Aorta (tissue), 5 donors: ENCODE data around the gene A1BG. TPM values are rescaled to one million over a fixed set of nuclear protein-coding genes. Genes with fewer than 3 reads are reported as not detected.
A peak's percentile ranks its signal among the peaks of the same experiment; 100 is the strongest.

ENCODE experiments used
- ATAC-seq: fragments of 200-7000 bp; cut with Tn5 transposase; one replicate; pipeline ENCODE4 v1.9.1; 2022; ENCODE audit warnings: moderate library complexity; ENCODE audit not compliant: low FRiP score
- DNase-seq, 2 donors: peaks; one replicate each; pipeline ENCODE4 v3.0.0-alpha.2; 2020
- H3K27ac ChIP-seq, 2 donors: one replicate each; pipeline ENCODE4 v1.5.1; 2013; ENCODE audit warnings: low read length in 2 of 2, mild to moderate bottlenecking in 2 of 2, moderate library complexity in 2 of 2, control low read depth in 1 of 2, inconsistent platforms in 1 of 2, low read depth in 1 of 2
- H3K27me3 ChIP-seq, 2 donors: one replicate each; pipeline ENCODE4 v1.6.1; 2013; ENCODE audit warnings: control low read depth in 1 of 2, low read length in 1 of 2, mild to moderate bottlenecking in 1 of 2, moderate library complexity in 1 of 2; ENCODE audit not compliant: insufficient read depth in 2 of 2, control insufficient read depth in 1 of 2
- H3K36me3 ChIP-seq, 2 donors: one replicate each; pipeline ENCODE4 v1.6.1; 2013; ENCODE audit warnings: control low read depth in 1 of 2, low read length in 1 of 2, mild to moderate bottlenecking in 1 of 2; ENCODE audit not compliant: insufficient read depth in 2 of 2, control insufficient read depth in 1 of 2
- H3K4me1 ChIP-seq, 2 donors: one replicate each; pipeline ENCODE4 v1.6.1; 2013; ENCODE audit warnings: low read length in 2 of 2, control low read depth in 1 of 2, mild to moderate bottlenecking in 1 of 2, moderate library complexity in 1 of 2; ENCODE audit not compliant: insufficient read depth in 2 of 2, control insufficient read depth in 1 of 2
- H3K4me3 ChIP-seq, 2 donors: one replicate each; pipeline ENCODE4 v1.5.1; 2013; ENCODE audit warnings: low read length in 2 of 2, control low read depth in 1 of 2, mild to moderate bottlenecking in 1 of 2
- H3K9me3 ChIP-seq: one replicate; pipeline ENCODE4 v1.6.1; 2013; ENCODE audit warnings: mild to moderate bottlenecking, low read length; ENCODE audit not compliant: control insufficient read depth
- WGBS, 2 donors: extraction: QIAGEN DNeasy Blood & Tissue Kit; methylation state at CpG; one replicate each; pipeline ENCODE4 v1.1.7; 2013; 5-methylcytosine and 5-hydroxymethylcytosine counted together
- intact Hi-C, 2 donors: fragments of 100-400 bp; cut with DNase I; formaldehyde crosslinking; loops; one replicate each; pipeline versions ENCODE4 v1.14.2 to v1.15.0; 2022
- polyA plus RNA-seq, 2 donors: library from polyadenylated mRNA; stranded (reverse); fragments of 200-250 nt; gene quantifications; one replicate each; pipeline ENCODE4 v1.2.3, GENCODE V29; 2013
- total RNA-seq, 2 donors: library from RNA; stranded (reverse); fragmentation: NEBNext Ultra II Directional; extraction: Animal tissue kit (Norgen Biotek cat#: 25700); gene quantifications; one replicate each; pipeline ENCODE4 v1.2.1, GENCODE V29; 2021
- donor health status: healthy with polysubstance abuse.
- donor health status: Bipolar disorder and iron deficiency.
- donor health status: DM: no; HTN: no; CAD: no.
- donor health status: DM: no; HTN: no; CAD: no.
- donor health status: DM: yes; HTN: yes; CAD: no.

A1BG gene
- total and polyA plus RNA-seq, 4 donors, result 9.7 to 81.6 (median 16.4) TPM

DNA sequence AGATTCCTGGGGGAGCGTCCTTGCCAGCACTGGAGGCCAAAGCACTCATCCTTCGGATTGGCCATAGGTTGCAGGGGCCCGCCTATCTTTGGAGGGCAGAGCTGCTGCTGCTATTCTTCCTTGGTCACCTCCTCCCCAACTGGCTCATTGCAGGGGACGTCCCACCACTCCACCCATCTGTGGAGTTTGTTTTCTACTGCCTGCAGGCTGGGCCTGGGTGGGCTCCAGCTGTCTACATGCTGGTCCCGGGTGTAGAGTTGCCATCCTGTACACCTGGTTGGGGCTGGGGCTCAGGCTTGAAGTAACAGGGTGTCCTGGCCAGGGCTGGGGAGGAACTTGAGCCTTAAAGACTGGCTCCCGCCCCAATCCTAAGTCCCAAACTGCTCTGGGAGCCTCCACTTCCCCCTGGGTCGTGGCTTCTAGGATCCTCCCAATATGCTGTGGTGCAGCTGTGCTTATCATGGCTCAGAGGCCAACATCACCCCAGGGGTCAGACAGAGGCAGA, 44.3 kb upstream of the A1BG start:
- Histone ChIP-seq H3K27me3 (no peaks in the 10 kb centered on the region), H3K4me1 (no peaks in the 10 kb centered on the region), H3K36me3 (peaks cover 3 to 16% of the 10 kb centered on the region in 2 donors), H3K9me3 (no peaks in the 10 kb centered on the region), H3K4me3 (no peak overlapping the region), H3K27ac (no peak overlapping the region)
- WGBS, 2 donors, result 68% methylated on average over 7 of the region's 7 CpGs
- DNase-seq, result peak; percentile 40 to 69
- intact Hi-C loops, result no loop called here
- ATAC-seq, result no peak

DNA sequence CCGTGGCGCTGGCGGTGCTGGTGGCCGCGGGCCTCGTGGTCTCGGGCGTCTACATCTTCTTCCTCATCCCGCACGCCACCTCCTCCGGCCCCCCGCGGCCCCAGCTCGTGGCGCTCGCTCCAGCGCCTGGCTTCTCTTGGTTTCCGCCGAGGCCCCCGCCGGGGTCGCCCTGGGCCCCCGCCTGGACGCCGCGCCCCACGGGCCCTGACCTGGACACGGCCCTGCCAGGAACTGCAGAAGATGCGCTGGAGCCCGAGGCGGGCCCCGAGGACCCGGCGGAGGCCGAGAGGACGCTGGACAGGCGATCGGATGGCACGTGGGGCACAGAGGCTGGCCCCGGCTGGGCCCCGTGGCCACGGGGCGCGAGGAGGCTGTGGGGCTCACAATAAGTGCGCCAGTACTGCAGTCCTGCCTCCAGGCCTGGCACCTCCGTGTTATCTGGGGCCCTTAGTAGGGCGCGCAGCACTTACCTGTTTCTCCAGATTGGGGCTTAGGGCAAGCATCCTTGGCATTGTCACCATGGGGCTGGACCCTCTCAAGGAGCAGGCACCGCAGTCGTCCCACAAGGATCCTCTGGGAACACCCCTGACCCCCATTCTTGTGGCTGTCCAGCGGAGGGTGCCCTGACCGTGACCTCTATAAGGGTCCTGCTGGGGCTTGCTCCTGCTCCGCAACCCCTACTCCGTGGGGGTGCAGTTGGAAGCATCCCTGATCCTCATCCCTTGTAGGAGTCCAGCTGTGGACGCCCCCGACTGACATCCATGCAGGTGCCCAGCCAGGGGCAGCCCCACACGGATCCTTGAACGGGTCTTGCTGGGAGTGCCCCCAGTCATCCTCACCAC, 43.6 kb upstream of the A1BG start:
- intact Hi-C loops, result no loop called here
- 29 to 32% methylated on average over 52 to 58 of the region's 58 CpGs for WGBS, 2 donors

GRCh38 chr19:58395979-58396627, 42.8 kb upstream of the A1BG start:
- peaks cover 3 to 16% of the 10 kb centered on the region in 2 donors for H3K36me3 ChIP-seq
- H3K27ac ChIP-seq, result no peak overlapping the region
- H3K9me3 ChIP-seq, result no peaks in the 10 kb centered on the region
- 2% methylated on average over 51 to 75 of the region's 75 CpGs for WGBS, 2 donors
- H3K4me1 ChIP-seq, result no peaks in the 10 kb centered on the region
- H3K27me3 ChIP-seq, result no peaks in the 10 kb centered on the region
- H3K4me3 ChIP-seq, result no peak overlapping the region
- intact Hi-C loops, result no loop called here
- ATAC-seq (no peak), DNase-seq (peak in 1 of 2 donors; percentile 44)

More for the DNA sequence above, 43.6 kb upstream of the A1BG start:
- Histone ChIP-seq H3K36me3 (peaks cover 3 to 16% of the 10 kb centered on the region in 2 donors), H3K4me1 (no peaks in the 10 kb centered on the region), H3K27ac (no peak overlapping the region), H3K4me3 (no peak overlapping the region), H3K27me3 (no peaks in the 10 kb centered on the region), H3K9me3 (no peaks in the 10 kb centered on the region)
- ATAC-seq (no peak), DNase-seq (peak in 1 of 2 donors; percentile 38)

GRCh38 chr19:58395220-58395978, 42.1 kb upstream of the A1BG start, which contains the start of gene RNF225:
TSS of gene RNF225 (plus strand) at chr19:58395656. CDS start at chr19:58396090, 434 bp downstream.
- H3K27me3 ChIP-seq, result no peaks in the 10 kb centered on the region
- H3K36me3 ChIP-seq, result peaks cover 3 to 16% of the 10 kb centered on the region in 2 donors
- no peak within 1 kb of the TSS for H3K27ac ChIP-seq
- H3K4me1 ChIP-seq, result no peaks in the 10 kb centered on the region
- no peak for ATAC-seq
- intact Hi-C loops, result no loop called here
- no peaks in the 10 kb centered on the region for H3K9me3 ChIP-seq
- no peak within 1 kb of the TSS for H3K4me3 ChIP-seq
- 37 to 38% methylated on average over 20 to 21 of the region's 21 CpGs for WGBS, 2 donors
- peak in 1 of 2 donors; percentile 29 for DNase-seq

GRCh38 chr19:58394821-58395219, 41.5 kb upstream of the A1BG start:
- Histone ChIP-seq H3K27me3 (no peaks in the 10 kb centered on the region), H3K36me3 (peaks cover 3 to 16% of the 10 kb centered on the region in 2 donors), H3K4me1 (no peaks in the 10 kb centered on the region), H3K27ac (no peak overlapping the region), H3K9me3 (no peaks in the 10 kb centered on the region), H3K4me3 (no peak overlapping the region)
- intact Hi-C loops, result no loop called here
- 68 to 72% methylated on average over 3 of the region's 3 CpGs for WGBS, 2 donors
- ATAC-seq, result no peak
- peak in 1 of 2 donors; percentile 30 for DNase-seq

DNA sequence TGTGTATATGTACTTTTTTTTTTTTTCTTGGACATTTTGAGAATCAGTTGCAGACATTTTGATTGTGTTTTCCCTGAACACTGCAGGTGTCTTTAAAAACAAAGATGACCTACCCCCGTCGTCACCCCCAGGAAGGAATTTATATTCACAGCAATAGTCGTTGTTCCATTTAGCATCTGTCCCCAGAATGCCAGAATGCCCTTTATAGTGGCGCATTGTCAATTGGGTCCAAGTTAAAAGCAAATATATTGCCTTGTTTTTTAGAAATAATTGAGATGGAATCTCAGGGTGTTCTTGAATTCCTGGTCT, 40.4 kb upstream of the A1BG start:
- no peak for ATAC-seq
- no peaks in the 10 kb centered on the region for H3K4me1 ChIP-seq
- no peak overlapping the region for H3K27ac ChIP-seq
- no peaks in the 10 kb centered on the region for H3K9me3 ChIP-seq
- no peak for DNase-seq
- H3K27me3 ChIP-seq, result no peaks in the 10 kb centered on the region
- WGBS, 2 donors, result 85 to 87% methylated on average over 4 of the region's 4 CpGs
- no peak overlapping the region for H3K4me3 ChIP-seq
- intact Hi-C loops, result no loop called here
- H3K36me3 ChIP-seq, result peaks cover 3 to 16% of the 10 kb centered on the region in 2 donors

GRCh38 chr19:58392945-58393724, 39.8 kb upstream of the A1BG start:
- no peak overlapping the region for H3K4me3 ChIP-seq
- no peak for ATAC-seq
- intact Hi-C loops, result no loop called here

DNA sequence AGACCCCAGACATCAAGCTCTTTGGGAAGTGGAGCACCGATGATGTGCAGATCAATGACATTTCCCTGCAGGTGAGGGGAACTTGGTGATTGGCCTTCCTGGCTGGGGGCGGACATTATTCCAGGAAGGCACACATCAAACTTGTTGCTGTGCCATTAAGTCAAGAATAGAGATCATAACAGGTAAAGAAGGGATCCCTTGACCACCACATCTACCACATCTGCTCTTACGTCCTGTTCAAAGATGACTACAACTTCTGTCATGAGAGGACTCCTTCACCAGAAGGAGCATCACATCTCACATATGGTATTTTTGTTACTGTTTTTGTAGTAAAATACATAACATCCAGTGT, 34.9 kb upstream of the A1BG start:
- intact Hi-C loops, result no loop called here
- Histone ChIP-seq H3K27ac (no peak overlapping the region), H3K9me3 (no peaks in the 10 kb centered on the region), H3K36me3 (peaks cover 0 to 5% of the 10 kb centered on the region in 2 donors), H3K4me1 (no peaks in the 10 kb centered on the region), H3K27me3 (no peaks in the 10 kb centered on the region), H3K4me3 (no peak overlapping the region)
- WGBS, 2 donors, result 89 to 93% methylated on average over 3 of the region's 3 CpGs
- DNase-seq, result no peak
- no peak for ATAC-seq

More at GRCh38 chr19:58392945-58393724, 39.8 kb upstream of the A1BG start:
- DNase-seq, result no peak
- Histone ChIP-seq H3K27me3 (no peaks in the 10 kb centered on the region), H3K36me3 (peaks cover 3 to 16% of the 10 kb centered on the region in 2 donors), H3K27ac (no peak overlapping the region), H3K9me3 (no peaks in the 10 kb centered on the region), H3K4me1 (no peaks in the 10 kb centered on the region)
- 91% methylated on average over 25 to 26 of the region's 26 CpGs for WGBS, 2 donors
